Endodermal cell (in vitro differentiated cells): ENCODE data around the gene GALNT18. TPM values are rescaled to one million over a fixed set of nuclear protein-coding genes. Genes with fewer than 3 reads are reported as not detected.

ENCODE experiments used
- DNase-seq: peaks from one replicate; pipeline ENCODE4 v3.0.0-alpha.2; 2017
- H3K27ac ChIP-seq: 2 replicates; pipeline ENCODE4 v1.5.1; 2013; ENCODE audit warnings: mild to moderate bottlenecking, low read depth, low read length, moderate library complexity
- H3K27me3 ChIP-seq: 2 replicates; pipeline ENCODE4 v1.6.1; 2013; ENCODE audit warnings: mild to moderate bottlenecking, low read length, moderate library complexity; ENCODE audit not compliant: insufficient read depth, control insufficient read depth, poor library complexity, severe bottlenecking
- H3K36me3 ChIP-seq: 2 replicates; pipeline ENCODE4 v1.7.0; 2013; ENCODE audit warnings: mild to moderate bottlenecking, low read length, moderate library complexity; ENCODE audit not compliant: control insufficient read depth, insufficient read depth
- H3K4me1 ChIP-seq: one replicate; pipeline ENCODE4 v1.7.0; 2013; ENCODE audit warnings: low read length; ENCODE audit not compliant: control insufficient read depth, insufficient read depth
- H3K4me3 ChIP-seq: 2 replicates; pipeline ENCODE4 v1.5.1; 2013; ENCODE audit warnings: mild to moderate bottlenecking, low read length, moderate library complexity
- H3K9ac ChIP-seq: 2 replicates; pipeline ENCODE4 v1.6.1; 2013; ENCODE audit warnings: mild to moderate bottlenecking, low read length, moderate library complexity; ENCODE audit not compliant: poor library complexity, severe bottlenecking; ENCODE audit errors: extremely low read depth
- H3K9me3 ChIP-seq: 2 replicates; pipeline ENCODE4 v1.6.1; 2013; ENCODE audit warnings: mild to moderate bottlenecking, low read length, moderate library complexity; ENCODE audit not compliant: control insufficient read depth
- H3K27ac Mint-ChIP-seq: 2 replicates; pipeline ENCODE4 v1.8.0; 2020; ENCODE audit warnings: mixed read lengths
- H3K27me3 Mint-ChIP-seq: 2 replicates; pipeline ENCODE4 v1.8.0; 2021; ENCODE audit warnings: mild to moderate bottlenecking, mixed read lengths; ENCODE audit not compliant: insufficient read depth
- H3K36me3 Mint-ChIP-seq: 2 replicates; pipeline ENCODE4 v1.8.0; 2020; ENCODE audit warnings: low read depth, mixed read lengths
- H3K4me1 Mint-ChIP-seq: 2 replicates; pipeline ENCODE4 v1.8.0; 2020; ENCODE audit warnings: mixed read lengths
- H3K4me3 Mint-ChIP-seq: 2 replicates; pipeline ENCODE4 v1.8.0; 2020; ENCODE audit warnings: mild to moderate bottlenecking, moderate library complexity, mixed read lengths
- H3K9me3 Mint-ChIP-seq: 2 replicates; pipeline ENCODE4 v1.8.0; 2020; ENCODE audit warnings: mild to moderate bottlenecking, mixed read lengths
- CTCF ChIP-seq: fragments of 200-600 bp; sonication (generic); conservative IDR thresholded peaks from 2 replicates; pipeline ENCODE4 v1.5.0; 2021; ENCODE audit warnings: antibody characterized with exemption, mild to moderate bottlenecking
- WGBS, 2 experiments: methylation state at CpG; one replicate each; pipeline versions ENCODE4 v1.1.5 to v1.1.7; 2013; ENCODE audit warnings: missing lambda C conversion rate in 2 of 2, mixed read lengths in 1 of 2; ENCODE audit not compliant: insufficient coverage in 1 of 2, insufficient read length in 1 of 2; 5-methylcytosine and 5-hydroxymethylcytosine counted together
- total RNA-seq, 2 donors: library from RNA; stranded (reverse); fragmentation: NEBNext Ultra II Directional in 1 of 2; extraction: Animal tissue kit (Norgen Biotek cat#: 25700) in 1 of 2; gene quantifications; 2 replicates in 1 of 2; 3 replicates in 1 of 2; pipeline ENCODE4 v1.2.1, GENCODE V29; 2021

GALNT18 gene
- total RNA-seq, 2 donors from 2014 or later, result 5.1 to 9.9 TPM

DNA sequence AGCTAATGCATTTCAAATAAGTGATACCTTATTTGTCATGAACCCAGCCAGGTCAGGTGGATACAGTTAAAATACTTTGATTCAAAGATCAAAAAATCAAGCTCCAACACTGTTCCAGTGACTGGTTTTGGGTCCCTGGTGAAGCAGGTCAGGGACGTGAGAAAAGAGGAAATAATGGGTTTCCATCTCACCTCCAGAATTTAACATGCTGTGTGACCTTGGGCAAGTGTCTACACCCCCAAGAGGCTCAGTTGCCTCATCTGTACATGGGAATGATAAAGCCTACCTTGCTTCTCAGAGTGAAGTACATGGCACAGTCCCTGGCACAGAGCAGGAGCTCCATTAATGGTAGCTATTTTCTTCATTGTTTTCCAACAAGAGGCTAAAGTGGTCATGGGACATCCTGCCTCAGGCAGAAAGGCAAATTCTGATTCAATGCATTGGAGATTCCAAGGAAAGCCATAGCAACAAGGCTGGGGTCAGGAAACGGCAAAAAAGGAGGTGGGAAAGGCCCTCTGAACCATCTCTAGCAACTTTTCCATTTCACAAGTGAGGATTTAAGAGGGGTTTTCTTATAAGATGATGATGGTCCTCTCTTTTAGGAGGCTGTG is 377.2 kb downstream of the GALNT18 start:
- WGBS, 2 experiments, result 50 to 85% methylated on average over 2 of the region's 2 CpGs
- peak overlapping the region; percentile 94 for H3K27ac ChIP-seq
- Mint-ChIP-seq H3K4me1 (peaks cover 7% of the 10 kb centered on the region), H3K27ac (no peak overlapping the region), H3K36me3 (no peaks in the 10 kb centered on the region), H3K27me3 (no peaks in the 10 kb centered on the region), H3K4me3 (no peak overlapping the region), H3K9me3 (peaks cover 8% of the 10 kb centered on the region)
- DNase-seq, result no peak
- no peak for TF ChIP-seq CTCF
- no peaks in the 10 kb centered on the region for H3K4me1 ChIP-seq
- H3K36me3 ChIP-seq, result no peaks in the 10 kb centered on the region
- H3K27me3 ChIP-seq, result no peaks in the 10 kb centered on the region
- H3K4me3 ChIP-seq, result no peak overlapping the region
- H3K9ac ChIP-seq, result no peak overlapping the region
- peaks cover 12% of the 10 kb centered on the region for H3K9me3 ChIP-seq

DNA sequence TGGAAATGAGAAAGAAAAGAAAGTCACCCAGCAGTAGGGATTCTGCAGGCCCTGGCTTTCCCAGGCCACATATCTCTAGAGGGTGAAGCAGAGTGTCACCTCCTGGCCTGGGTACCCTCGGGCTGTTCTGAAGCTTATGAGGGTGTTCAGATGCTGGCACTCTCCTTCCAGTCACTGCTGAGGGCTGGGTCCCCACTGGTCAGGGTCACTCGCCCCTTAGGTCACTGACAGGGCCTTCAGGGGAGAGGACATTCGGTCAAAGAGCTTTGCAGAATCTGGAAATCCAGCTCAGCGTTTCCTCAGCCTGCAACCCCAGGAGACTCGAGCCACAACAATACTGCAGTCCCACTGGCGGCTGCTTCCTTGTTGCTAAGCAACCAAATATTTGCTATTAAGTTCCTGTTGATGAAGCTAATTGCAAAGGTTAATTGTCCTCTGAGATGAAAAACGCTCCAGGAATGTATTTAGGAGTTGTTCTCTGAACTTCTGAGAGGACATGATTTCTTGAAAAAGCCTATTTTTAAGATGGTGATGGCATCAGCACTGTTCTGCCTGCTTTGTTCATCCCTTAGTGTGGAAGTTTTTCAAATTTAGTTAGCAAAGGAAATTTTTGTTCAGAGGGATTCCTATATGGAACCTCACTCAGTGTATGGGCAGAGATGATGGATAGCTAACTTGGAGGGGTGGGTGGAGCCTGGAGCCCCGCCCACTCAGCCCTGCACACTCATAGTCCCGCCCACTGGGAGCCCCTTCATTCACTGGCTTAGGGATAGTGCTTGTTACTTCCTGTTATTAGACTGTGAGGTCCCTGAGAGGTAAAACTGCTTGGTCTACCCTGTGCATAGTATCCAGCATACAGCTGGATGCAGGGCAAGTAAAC is 378.0 kb downstream of the GALNT18 start:
- peak; percentile 85 for DNase-seq
- Mint-ChIP-seq H3K4me3 (no peak overlapping the region), H3K9me3 (peaks cover 8% of the 10 kb centered on the region), H3K27me3 (peaks cover under 1% of the 10 kb centered on the region), H3K36me3 (no peaks in the 10 kb centered on the region), H3K27ac (peak overlapping the region; percentile 66), H3K4me1 (peaks cover 7% of the 10 kb centered on the region)
- Histone ChIP-seq H3K9me3 (peaks cover 12% of the 10 kb centered on the region), H3K4me1 (no peaks in the 10 kb centered on the region), H3K36me3 (no peaks in the 10 kb centered on the region), H3K27me3 (no peaks in the 10 kb centered on the region), H3K4me3 (no peak overlapping the region), H3K27ac (peak overlapping the region; percentile 94), H3K9ac (no peak overlapping the region)
- WGBS, 2 experiments, result 51 to 68% methylated on average over 7 to 9 of the region's 9 CpGs
- TF ChIP-seq CTCF, result no peak

- DNase-seq, result no peak
- no peaks in the 10 kb centered on the region for H3K36me3 Mint-ChIP-seq
- H3K27ac Mint-ChIP-seq, result peak overlapping the region; percentile 58
- no peak for TF ChIP-seq CTCF
- peaks cover 8% of the 10 kb centered on the region for H3K9me3 Mint-ChIP-seq
- Histone ChIP-seq H3K9ac (no peak overlapping the region), H3K27me3 (no peaks in the 10 kb centered on the region), H3K27ac (peak overlapping the region; percentile 94), H3K36me3 (no peaks in the 10 kb centered on the region), H3K4me3 (no peak overlapping the region), H3K9me3 (peaks cover 12% of the 10 kb centered on the region), H3K4me1 (no peaks in the 10 kb centered on the region)
- peaks cover 4% of the 10 kb centered on the region for H3K27me3 Mint-ChIP-seq
- peaks cover 7% of the 10 kb centered on the region for H3K4me1 Mint-ChIP-seq
- 90 to 95% methylated on average over 3 to 6 of the region's 6 CpGs for WGBS, 2 experiments
- no peak overlapping the region for H3K4me3 Mint-ChIP-seq
Observed at GRCh38 chr11:11243209-11243589, 378.6 kb downstream of the GALNT18 start.
